Thoracic aorta (tissue), 2 donors: ENCODE measurements around the gene FKRP. TPM values are rescaled to one million over a fixed set of nuclear protein-coding genes. Genes with fewer than 3 reads are reported as not detected.

Experiments used
- ATAC-seq: fragments of 150-250 bp; one replicate; pipeline ENCODE4 v1.8.0; 2017; ENCODE audit warnings: low read depth; ENCODE audit not compliant: insufficient number of reproducible peaks, low FRiP score
- DNase-seq: peaks from one replicate; pipeline ENCODE4 v3.0.0-alpha.2; 2020; ENCODE audit warnings: low spot score
- H3K27ac ChIP-seq, 2 donors: fragments of 200-600 bp; sonication (generic); 1 replicate in 1 of 2; 2 replicates in 1 of 2; pipeline ENCODE4 v1.5.1; 2016; ENCODE audit warnings: mild to moderate bottlenecking in 2 of 2, moderate library complexity in 2 of 2
- H3K27me3 ChIP-seq: fragments of 200-600 bp; sonication (generic); replicated peaks from 2 replicates; pipeline ENCODE4 v1.6.0; 2016; ENCODE audit warnings: mild to moderate bottlenecking; ENCODE audit not compliant: insufficient read depth
- H3K36me3 ChIP-seq: fragments of 200-600 bp; sonication (generic); one replicate; pipeline ENCODE4 v1.5.1; 2016
- H3K4me1 ChIP-seq, 2 donors: fragments of 200-600 bp; sonication (generic); 1 replicate in 1 of 2; 2 replicates in 1 of 2; pipeline versions ENCODE4 v1.5.1 to v1.6.0; 2016; ENCODE audit warnings: low read depth in 2 of 2, mild to moderate bottlenecking in 1 of 2; ENCODE audit not compliant: control insufficient read depth in 1 of 2
- H3K4me3 ChIP-seq: fragments of 200-600 bp; sonication (generic); 2 replicates; pipeline ENCODE4 v1.5.1; 2016; ENCODE audit warnings: mild to moderate bottlenecking
- H3K9me3 ChIP-seq: fragments of 200-600 bp; sonication (generic); 2 replicates; pipeline ENCODE4 v1.5.1; 2016
- CTCF ChIP-seq: fragments of 200-600 bp; sonication (generic); IDR thresholded peaks from one replicate; pipeline ENCODE4 v1.5.1; 2019; ENCODE audit warnings: antibody characterized with exemption
- total RNA-seq, 2 donors: library from RNA; depleted of rRNA; stranded (reverse); fragments of >200 nt; gene quantifications; one replicate each; pipeline versions ENCODE4 v1.1.0 to v1.2.3, GENCODE V29; 2016

FKRP gene
- total RNA-seq, 2 donors from 2014 or later = 20.6 to 99.2 TPM

GRCh38 chr19:46718157-46718933 is 27.5 kb upstream of the FKRP start:
- peaks cover 21% of the 10 kb centered on the region for H3K36me3 ChIP-seq
- H3K27ac ChIP-seq = peak overlapping the region; percentile 85 to 90
- peak overlapping the region; percentile 99 for H3K4me3 ChIP-seq
- no peak for TF ChIP-seq CTCF
- H3K27me3 ChIP-seq = no peaks in the 10 kb centered on the region
- ATAC-seq (no peak), DNase-seq (no peak)
- H3K4me1 ChIP-seq = peaks cover 14 to 21% of the 10 kb centered on the region in 2 donors
- no peaks in the 10 kb centered on the region for H3K9me3 ChIP-seq

- peaks cover 14 to 18% of the 10 kb centered on the region in 2 donors for H3K4me1 ChIP-seq
- H3K36me3 ChIP-seq = peaks cover 26% of the 10 kb centered on the region
- no peak for ATAC-seq
- H3K27me3 ChIP-seq = no peaks in the 10 kb centered on the region
- no peak for DNase-seq
- peak overlapping the region in 1 of 2 donors; percentile 90 for H3K27ac ChIP-seq
- H3K9me3 ChIP-seq = no peaks in the 10 kb centered on the region
- H3K4me3 ChIP-seq = no peak overlapping the region
- TF ChIP-seq CTCF = no peak
Observed at GRCh38 chr19:46718934-46719622, 26.8 kb upstream of the FKRP start.

- ATAC-seq = no peak
- no peaks in the 10 kb centered on the region for H3K27me3 ChIP-seq
- H3K36me3 ChIP-seq = peaks cover 34% of the 10 kb centered on the region
- no peaks in the 10 kb centered on the region for H3K9me3 ChIP-seq
- H3K4me1 ChIP-seq = peaks cover 14% of the 10 kb centered on the region in 2 donors
- no peak overlapping the region for H3K27ac ChIP-seq
- H3K4me3 ChIP-seq = no peak overlapping the region
- TF ChIP-seq CTCF = no peak
- DNase-seq = no peak
Observed at GRCh38 chr19:46719629-46720502, 26.0 kb upstream of the FKRP start.

- peaks cover 42% of the 10 kb centered on the region for H3K36me3 ChIP-seq
- H3K9me3 ChIP-seq = no peaks in the 10 kb centered on the region
- peaks cover 6 to 7% of the 10 kb centered on the region in 2 donors for H3K4me1 ChIP-seq
- no peak for TF ChIP-seq CTCF
- no peak overlapping the region for H3K27ac ChIP-seq
- no peak overlapping the region for H3K4me3 ChIP-seq
- no peak for DNase-seq
- no peak for ATAC-seq
- no peaks in the 10 kb centered on the region for H3K27me3 ChIP-seq
Observed at GRCh38 chr19:46720503-46721239, 25.2 kb upstream of the FKRP start.
